HG03442 (cell line): ENCODE data around the gene LRRC10B.

Experiments
- ATAC-seq: cut with Tn5 transposase; IDR thresholded peaks from one replicate; pipeline ENCODE4 v1.9.1; 2021; ENCODE audit warnings: mild to moderate bottlenecking, moderate library complexity; ENCODE audit not compliant: unreplicated experiment

The LRRC10B gene

GRCh38 chr11:61528114-61528513 is 19.6 kb downstream of the LRRC10B start:
- no peak for ATAC-seq

GRCh38 chr11:61529537-61530225 is 21.1 kb downstream of the LRRC10B start:
- ATAC-seq, result no peak

GRCh38 chr11:61531044-61531443 is 22.5 kb downstream of the LRRC10B start:
- ATAC-seq, result no peak

GRCh38 chr11:61532134-61533038 is 23.8 kb downstream of the LRRC10B start:
- ATAC-seq, result no peak

GRCh38 chr11:61533039-61533375 is 24.5 kb downstream of the LRRC10B start:
- ATAC-seq, result no peak

GRCh38 chr11:61533401-61533800 is 24.9 kb downstream of the LRRC10B start:
- no peak for ATAC-seq

GRCh38 chr11:61534025-61534932 is 25.7 kb downstream of the LRRC10B start:
- ATAC-seq, result no peak

- no peak for ATAC-seq
Measured at GRCh38 chr11:61534933-61535839, 26.6 kb downstream of the LRRC10B start.

- ATAC-seq, result no peak
Measured at GRCh38 chr11:61535998-61536675, 27.6 kb downstream of the LRRC10B start.

- no peak for ATAC-seq
Measured at GRCh38 chr11:61536676-61537270, 28.2 kb downstream of the LRRC10B start.

GRCh38 chr11:61537326-61537725 is 28.8 kb downstream of the LRRC10B start:
- no peak for ATAC-seq

- no peak for ATAC-seq
Measured at GRCh38 chr11:61538636-61538961, 30.1 kb downstream of the LRRC10B start.

- ATAC-seq, result no peak
Measured at GRCh38 chr11:61539006-61539405, 30.5 kb downstream of the LRRC10B start.

- no peak for ATAC-seq
Measured at GRCh38 chr11:61539831-61540357, 31.3 kb downstream of the LRRC10B start.

- no peak for ATAC-seq
Measured at GRCh38 chr11:61540528-61540927, 32.0 kb downstream of the LRRC10B start.

- ATAC-seq, result no peak
Measured at GRCh38 chr11:61541598-61541997, 33.0 kb downstream of the LRRC10B start.

GRCh38 chr11:61542024-61542461 is 33.5 kb downstream of the LRRC10B start:
- no peak for ATAC-seq

- ATAC-seq, result no peak
Measured at GRCh38 chr11:61542705-61543104, 34.2 kb downstream of the LRRC10B start.
